ENCODE measurements around the gene C17orf50. TPM values are rescaled to one million over a fixed set of nuclear protein-coding genes. Genes with fewer than 3 reads are reported as not detected.
A peak's percentile ranks its signal among the peaks of the same experiment; 100 is the strongest.

C17orf50 gene
- total and polyA plus RNA-seq, 2 of the 13 experiments (the other 11 are each of a cell fraction or from before 2014, with no cell fraction given): not detected

DNA sequence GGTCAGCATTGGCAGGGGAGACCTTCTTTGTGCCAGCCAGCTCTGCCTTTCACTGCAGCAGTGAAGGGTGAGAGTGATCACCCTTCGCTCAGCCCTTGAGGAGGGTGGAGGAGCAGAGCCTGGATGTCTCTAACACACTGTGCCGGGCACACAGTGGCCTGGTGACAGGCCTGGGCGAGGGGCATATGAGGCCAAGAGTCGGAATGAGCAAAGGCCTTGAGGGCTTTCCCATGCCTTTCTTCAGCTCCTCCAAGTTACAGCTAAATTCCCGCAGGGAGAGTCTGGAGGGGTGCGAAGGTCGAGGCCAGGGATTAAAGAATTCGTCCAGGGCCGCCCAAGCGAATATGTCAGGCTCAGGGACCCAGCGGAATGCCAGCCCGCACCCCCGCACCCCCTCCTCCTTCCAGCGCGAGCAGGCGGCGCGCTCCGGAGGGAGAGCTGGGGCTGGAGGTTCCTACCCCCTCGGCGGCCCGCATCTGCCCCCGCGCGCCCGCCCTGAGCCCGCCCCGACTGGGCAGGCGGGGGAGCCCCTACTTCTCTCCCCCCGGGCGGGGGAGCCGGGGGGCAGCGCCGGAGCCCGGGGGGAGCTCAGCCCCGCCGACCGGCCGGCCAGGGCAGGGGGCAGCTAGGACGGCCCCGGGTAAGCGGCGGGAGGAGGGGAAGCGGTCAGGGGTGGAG is 29.3 kb upstream of the C17orf50 start, which contains the start of gene RASL10B (continued):
- TF ChIP-seq KLF9 (CRISPR knock-in tag; IDR thresholded peaks at IDR 0.05; ENCODE audit: low read depth) (no peak), ZBTB14 (CRISPR knock-in tag; IDR thresholded peaks at IDR 0.05) (peak; percentile 46; the same call in 1 of the 2 replicates), ZNF773 (CRISPR knock-in tag; IDR thresholded peaks at IDR 0.05; ENCODE audit: borderline replicate concordance) (no peak), ZNF12 (CRISPR knock-in tag; IDR thresholded peaks at IDR 0.05) (no peak), ZBTB37 (CRISPR knock-in tag; IDR thresholded peaks at IDR 0.05) (no peak), CBX5 (CRISPR knock-in tag; IDR thresholded peaks at IDR 0.05; ENCODE audit: borderline replicate concordance) (no peak), HDAC2 (CRISPR knock-in tag; IDR thresholded peaks at IDR 0.05) (peak; percentile 28; the same call in 1 of the 2 replicates), ZNF878 (CRISPR knock-in tag; IDR thresholded peaks at IDR 0.05) (no peak), HIVEP1 (CRISPR knock-in tag; IDR thresholded peaks at IDR 0.05) (no peak), MAFK (conservative IDR thresholded peaks at IDR 0.05 in 1 of 2, IDR thresholded peaks at IDR 0.05 in 1 of 2; ENCODE audit: low read length in 2 of 2) (no peak), ZBTB7A (CRISPR knock-in tag; IDR thresholded peaks at IDR 0.05) (no peak), CREM (IDR thresholded peaks at IDR 0.05) (no peak), CREM (CRISPR knock-in tag; IDR thresholded peaks at IDR 0.05) (no peak), PCBP1 (IDR thresholded peaks at IDR 0.05; ENCODE audit: borderline replicate concordance, low read depth, low read length) (no peak), SOX6 (IDR thresholded peaks at IDR 0.05) (no peak), SOX6 (CRISPR knock-in tag; IDR thresholded peaks at IDR 0.05) (0 out of 2 replicates have a peak, but pooled peaks have one; percentile 18), ZNF790 (CRISPR knock-in tag; IDR thresholded peaks at IDR 0.05; ENCODE audit: borderline replicate concordance) (no peak), ZNF619 (CRISPR knock-in tag; IDR thresholded peaks at IDR 0.05) (no peak), RBM22 (optimal IDR thresholded peaks at IDR 0.05; ENCODE audit: low read length) (no peak), ZNF687 (CRISPR knock-in tag; IDR thresholded peaks at IDR 0.05) (peak; percentile 49; the same call in 1 of the 2 replicates), RFXANK (CRISPR knock-in tag; IDR thresholded peaks at IDR 0.05) (no peak), NR3C1 (CRISPR knock-in tag; IDR thresholded peaks at IDR 0.05) (no peak)
- TF ChIP-seq, protein P1, sequence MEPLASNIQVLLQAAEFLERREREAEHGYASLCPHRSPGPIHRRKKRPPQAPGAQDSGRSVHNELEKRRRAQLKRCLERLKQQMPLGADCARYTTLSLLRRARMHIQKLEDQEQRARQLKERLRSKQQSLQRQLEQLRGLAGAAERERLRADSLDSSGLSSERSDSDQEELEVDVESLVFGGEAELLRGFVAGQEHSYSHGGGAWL (CRISPR knock-in tag; IDR thresholded peaks at IDR 0.05): no peak
